Measurements from ENCODE around the gene PDLIM1. TPM values are rescaled to one million over a fixed set of nuclear protein-coding genes. Genes with fewer than 3 reads are reported as not detected.
A peak's percentile ranks its signal among the peaks of the same experiment; 100 is the strongest.
"Not testable (repeated sequence)": the region's sequence is repeated elsewhere in the genome, so short reads cannot be mapped to it uniquely, and the experiment has no call there.

PDLIM1 gene
- total RNA-seq, 1 experiment from 2014 or later, result 20.9 TPM

GRCh38 chr10:95211606-95212279, 79.1 kb downstream of the PDLIM1 start:
- no peak for DNase-seq (ENCODE audit: low spot score)

GRCh38 chr10:95209509-95210127, 81.2 kb downstream of the PDLIM1 start:
- DNase-seq (ENCODE audit: low spot score), result no peak

GRCh38 chr10:95208702-95209391, 82.0 kb downstream of the PDLIM1 start:
- DNase-seq (ENCODE audit: low spot score), result no peak

- not testable (repeated sequence) for DNase-seq (ENCODE audit: low spot score)
Measured at GRCh38 chr10:95202865-95203264, 87.9 kb downstream of the PDLIM1 start.

GRCh38 chr10:95201736-95202135, 89.1 kb downstream of the PDLIM1 start:
- peak; percentile 81 for DNase-seq (ENCODE audit: low spot score)

- DNase-seq (ENCODE audit: low spot score), result no peak
Measured at GRCh38 chr10:95196046-95196445, 94.8 kb downstream of the PDLIM1 start.

- no peak for DNase-seq (ENCODE audit: low spot score)
Measured at GRCh38 chr10:95193944-95194343, 96.9 kb downstream of the PDLIM1 start, which contains the start of gene ACSM6. Gene ACSM6 (plus strand): TSS chr10:95194238. CDS start chr10:95194486, 248 bp downstream.

GRCh38 chr10:95188593-95188992, 102.2 kb downstream of the PDLIM1 start:
- DNase-seq (ENCODE audit: low spot score), result no peak

GRCh38 chr10:95187617-95188016, 103.2 kb downstream of the PDLIM1 start:
- no peak for DNase-seq (ENCODE audit: low spot score)

Other genes starting within 250 kb of the PDLIM1 start
- not detected in 2 replicates for gene CYP2C8, start 221.5 kb downstream of the PDLIM1 start, total RNA-seq (2014; rRNA removed; shearing (Covaris generic))
- gene ACSM6, start 96.8 kb downstream of the PDLIM1 start, total RNA-seq (2014; rRNA removed; shearing (Covaris generic)), result 0.12 TPM in 1 of 2 replicates, not detected in the other

Data from A172 (cell line).